HS-5 (cell line): ENCODE results near the gene G0S2.
"Not testable (repeated sequence)": the region's sequence is repeated elsewhere in the genome, so short reads cannot be mapped to it uniquely, and the experiment has no call there.

Source experiments
- DNase-seq: peaks from one replicate; pipeline ENCODE4 v3.0.0-alpha.2; 2012; ENCODE audit warnings: low read depth

Gene G0S2

GRCh38 chr1:209678981-209679539, 3.8 kb downstream of the G0S2 start:
- DNase-seq = no peak

GRCh38 chr1:209685821-209686220, 10.6 kb downstream of the G0S2 start:
- DNase-seq = no peak

- no peak for DNase-seq
Observed at GRCh38 chr1:209686322-209686721, 11.1 kb downstream of the G0S2 start.

GRCh38 chr1:209688746-209689234, 13.6 kb downstream of the G0S2 start:
- DNase-seq = no peak

- no peak for DNase-seq
Observed at GRCh38 chr1:209689477-209689876, 14.3 kb downstream of the G0S2 start.

- DNase-seq = no peak
Observed at GRCh38 chr1:209691237-209691636, 16.0 kb downstream of the G0S2 start.

GRCh38 chr1:209692296-209692695, 17.1 kb downstream of the G0S2 start:
- no peak for DNase-seq

- DNase-seq = peak; percentile 60
Observed at GRCh38 chr1:209692745-209693504, 17.7 kb downstream of the G0S2 start.

- DNase-seq = no peak
Observed at GRCh38 chr1:209696673-209697072, 21.5 kb downstream of the G0S2 start.

GRCh38 chr1:209697126-209697525, 21.9 kb downstream of the G0S2 start:
- no peak for DNase-seq

- DNase-seq = not testable (repeated sequence)
Observed at GRCh38 chr1:209700686-209701085, 25.5 kb downstream of the G0S2 start.

- no peak for DNase-seq
Observed at GRCh38 chr1:209702832-209703231, 27.6 kb downstream of the G0S2 start.

- DNase-seq = no peak
Observed at GRCh38 chr1:209703834-209704504, 28.8 kb downstream of the G0S2 start.

GRCh38 chr1:209704584-209704983, 29.4 kb downstream of the G0S2 start, which contains the start of gene HSD11B1:
TSS of gene HSD11B1 (plus strand) at chr1:209704846. CDS start at chr1:209704943, 97 bp downstream.
- peak; percentile 65 for DNase-seq

GRCh38 chr1:209705033-209705598, 29.9 kb downstream of the G0S2 start:
- no peak for DNase-seq

- no peak for DNase-seq
Observed at GRCh38 chr1:209706622-209707021, 31.4 kb downstream of the G0S2 start.

- DNase-seq = no peak
Observed at GRCh38 chr1:209707308-209707707, 32.1 kb downstream of the G0S2 start.

- DNase-seq = no peak
Observed at GRCh38 chr1:209708297-209708696, 33.1 kb downstream of the G0S2 start.

GRCh38 chr1:209710093-209710492, 34.9 kb downstream of the G0S2 start:
- DNase-seq = no peak

GRCh38 chr1:209710847-209711246, 35.6 kb downstream of the G0S2 start:
- no peak for DNase-seq

- DNase-seq = no peak
Observed at GRCh38 chr1:209714338-209714737, 39.1 kb downstream of the G0S2 start.

GRCh38 chr1:209715314-209715713, 40.1 kb downstream of the G0S2 start:
- DNase-seq = no peak

- no peak for DNase-seq
Observed at GRCh38 chr1:209717818-209718217, 42.6 kb downstream of the G0S2 start.
